NCI-H1417 (cell line): Measurements from ENCODE around the gene SLC6A6.

Experiments used
- DNase-seq, 3 experiments: peaks; one replicate each; lab custom pipeline; 2025; lab: John Stamatoyannopoulos, UW

The SLC6A6 gene

GRCh38 chr3:14422016-14422963 lies 19.9 kb downstream of the SLC6A6 start:
- DNase-seq: no peak

- DNase-seq: no peak
Observed at GRCh38 chr3:14423197-14423743, 20.9 kb downstream of the SLC6A6 start.

- DNase-seq: no peak
Observed at GRCh38 chr3:14423963-14424362, 21.6 kb downstream of the SLC6A6 start.

- DNase-seq: peak in 2 of 3 experiments; percentile 3 to 82
Observed at GRCh38 chr3:14424711-14425580, 22.5 kb downstream of the SLC6A6 start.

- DNase-seq: peak in 2 of 3 experiments; percentile 41 to 74
Observed at GRCh38 chr3:14425581-14426304, 23.3 kb downstream of the SLC6A6 start.

DNA sequence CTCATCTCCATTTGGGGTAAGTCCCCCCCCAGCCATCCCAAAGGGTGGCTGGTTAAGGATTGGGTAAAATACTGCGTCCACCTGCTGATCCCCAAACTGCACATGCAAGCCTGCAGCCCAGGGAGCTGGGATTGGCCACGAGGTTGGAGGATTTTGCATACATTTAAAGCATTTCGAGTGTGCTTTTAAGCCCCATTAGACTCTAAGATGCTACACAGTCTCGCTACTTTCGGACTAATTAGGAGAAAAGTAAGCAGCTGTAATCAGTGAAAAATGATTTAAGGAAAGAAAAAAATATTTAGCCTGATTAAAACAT lies 23.9 kb downstream of the SLC6A6 start:
- DNase-seq: no peak

DNA sequence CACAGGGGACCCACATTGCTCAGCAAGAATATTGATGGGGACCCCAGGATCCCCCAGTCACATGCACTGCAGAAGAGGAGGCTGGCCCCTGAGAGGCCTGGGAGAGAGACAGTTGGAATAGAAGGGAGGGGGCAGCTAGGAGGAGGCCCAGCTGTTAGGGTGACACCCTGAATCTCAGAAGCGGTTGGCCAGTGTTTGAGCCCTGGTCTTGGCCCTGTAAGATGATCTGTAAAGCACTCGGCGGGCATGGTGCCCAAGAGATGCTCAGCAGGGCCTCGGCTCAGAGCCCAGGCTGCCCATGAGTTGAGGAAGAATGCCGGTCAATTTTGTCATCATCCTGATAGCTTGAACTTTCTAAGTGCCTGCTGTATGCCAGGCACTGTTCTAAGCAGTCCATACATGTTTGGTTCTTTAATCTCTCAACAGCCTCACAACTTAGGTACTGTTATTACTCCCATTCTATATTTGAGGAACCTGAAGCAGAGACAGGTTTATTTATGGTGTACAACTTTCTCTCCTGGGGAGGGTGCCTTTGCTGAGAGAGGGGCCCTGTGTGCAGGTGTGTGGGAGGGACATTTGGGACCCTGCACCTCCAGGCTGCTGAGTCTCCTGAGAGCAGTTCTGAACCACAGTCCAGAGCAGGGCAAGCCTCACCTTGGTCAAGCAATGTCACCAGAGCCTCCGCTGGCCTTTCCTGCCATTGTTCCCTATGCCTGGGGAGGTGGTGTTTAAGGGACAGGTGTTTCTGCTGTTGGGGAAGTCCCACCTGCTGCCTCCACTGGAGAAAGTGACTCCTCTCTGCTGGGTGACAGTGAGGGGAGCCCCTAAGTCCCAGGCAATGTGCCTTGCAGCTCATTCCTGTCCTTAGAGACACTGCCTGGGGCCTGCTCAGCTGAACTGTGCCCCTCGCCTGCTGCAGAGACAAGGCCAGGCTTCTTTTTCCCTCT lies 26.0 kb downstream of the SLC6A6 start:
- DNase-seq: no peak

GRCh38 chr3:14429237-14429636 lies 26.8 kb downstream of the SLC6A6 start:
- no peak for DNase-seq

DNA sequence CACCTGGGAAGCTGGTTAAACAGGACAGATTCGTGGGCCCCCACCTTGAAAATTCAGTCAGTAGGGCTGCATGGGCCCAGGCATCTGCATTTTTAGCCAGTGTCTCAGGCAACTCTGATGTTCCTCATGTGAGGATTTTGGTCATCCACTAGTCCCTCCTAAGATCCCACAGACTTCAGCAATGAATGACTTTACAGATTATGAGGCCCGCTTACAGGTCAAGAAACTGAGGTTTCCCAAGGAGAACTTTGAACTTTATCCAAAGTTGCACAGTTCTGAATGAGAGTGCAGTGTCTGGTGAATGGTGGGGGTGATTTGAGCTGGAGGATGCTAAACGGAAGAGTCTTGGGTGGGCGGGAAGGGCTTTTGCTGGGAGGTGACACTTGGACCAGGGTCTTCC lies 27.2 kb downstream of the SLC6A6 start:
- DNase-seq: no peak

DNA sequence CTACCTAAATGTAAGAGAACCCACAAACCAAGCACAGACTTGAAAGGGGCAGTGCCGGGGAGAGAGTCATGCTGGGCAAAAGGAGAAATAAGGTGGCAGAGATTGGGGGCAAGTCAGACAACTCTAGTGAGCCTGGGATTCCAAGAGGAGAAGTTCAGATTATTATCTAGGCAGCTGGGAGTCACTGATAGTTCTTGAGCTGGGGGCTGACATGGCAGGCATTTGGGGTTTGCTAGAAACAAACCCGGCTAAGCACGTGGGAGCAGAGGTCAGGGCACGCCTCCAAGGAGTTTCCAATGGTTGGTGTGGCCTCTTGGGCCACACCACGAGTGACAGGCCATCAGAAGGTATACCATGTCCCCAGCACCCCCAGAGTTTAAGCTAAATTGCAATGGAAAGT lies 27.6 kb downstream of the SLC6A6 start:
- no peak for DNase-seq

DNA sequence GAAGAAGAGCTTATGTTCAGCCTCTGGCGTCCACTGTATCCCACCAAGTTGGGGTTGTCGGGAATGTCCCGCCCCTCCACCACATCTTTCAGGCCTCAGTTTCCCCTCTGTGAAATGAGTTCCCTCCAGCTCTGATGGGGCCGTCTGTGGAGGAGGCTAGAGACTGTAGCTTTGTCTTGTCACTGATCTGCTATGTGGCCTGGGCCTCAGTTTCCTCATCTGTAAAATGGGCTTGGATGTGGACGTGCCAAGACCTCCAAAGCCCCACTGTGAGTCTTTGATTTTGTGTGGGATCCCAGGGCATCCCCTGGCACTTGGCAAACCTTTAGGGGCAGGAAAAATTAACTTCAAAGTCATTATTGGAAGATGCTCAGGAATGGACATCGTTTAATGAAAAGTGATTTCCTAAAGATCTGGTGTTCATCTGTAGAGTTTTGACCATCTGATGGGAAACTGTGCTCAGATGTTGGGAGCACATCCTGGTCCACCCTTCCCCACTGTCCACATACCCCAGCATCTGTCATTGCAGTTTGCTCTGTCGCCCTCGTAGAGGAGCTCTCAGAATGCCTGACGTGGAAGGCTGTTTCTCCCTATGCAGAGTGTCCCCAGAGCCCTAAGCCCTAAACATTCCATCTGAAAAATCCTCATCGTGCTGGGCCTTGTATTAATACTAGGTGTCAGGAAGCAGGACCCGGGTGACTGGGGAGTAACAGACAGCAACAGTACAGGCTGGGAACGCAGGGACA lies 28.5 kb downstream of the SLC6A6 start:
- DNase-seq: no peak

- no peak for DNase-seq
Observed at GRCh38 chr3:14431452-14431916, 29.1 kb downstream of the SLC6A6 start.

GRCh38 chr3:14431917-14432834 lies 29.8 kb downstream of the SLC6A6 start:
- DNase-seq: peak in 1 of 3 experiments; percentile 3

DNA sequence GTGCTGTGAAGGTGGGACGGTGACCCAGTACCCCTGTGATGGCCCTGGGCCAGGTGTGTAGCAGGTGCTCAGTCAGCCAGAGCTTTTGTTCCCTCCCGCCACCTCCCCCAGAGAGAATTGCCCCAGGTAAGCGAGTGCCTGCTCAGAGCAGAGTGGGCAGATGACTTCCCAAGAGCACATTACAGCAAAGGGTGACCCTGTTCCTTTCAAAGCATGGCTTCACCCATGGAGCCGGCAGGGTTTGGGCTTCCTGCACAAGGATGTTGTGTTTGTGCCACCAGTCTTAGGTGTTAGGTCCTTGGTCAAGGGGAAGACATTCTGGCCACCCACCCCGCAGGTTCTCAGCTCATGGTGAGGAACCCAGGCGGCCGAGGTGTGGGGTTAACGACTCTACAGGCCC lies 30.7 kb downstream of the SLC6A6 start:
- DNase-seq: no peak

DNA sequence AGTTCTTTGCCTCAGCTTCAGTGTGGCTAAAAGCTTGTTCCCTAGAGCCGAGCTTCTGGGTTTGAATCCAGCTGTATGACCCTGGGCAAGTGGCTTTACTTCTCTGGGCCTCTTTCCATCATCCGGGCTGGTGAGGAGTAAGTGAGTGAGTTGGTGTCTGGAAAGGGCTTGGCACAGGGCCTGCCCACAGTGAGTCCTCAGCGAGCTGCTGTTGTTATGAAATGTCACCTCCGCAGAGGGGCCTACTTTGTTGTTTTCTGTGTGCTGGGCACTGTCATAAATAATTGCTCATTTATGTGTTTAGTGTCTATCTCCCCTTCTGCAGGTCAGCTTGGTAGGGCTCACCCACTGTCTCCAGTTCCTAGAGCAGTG lies 31.7 kb downstream of the SLC6A6 start:
- DNase-seq: no peak

DNA sequence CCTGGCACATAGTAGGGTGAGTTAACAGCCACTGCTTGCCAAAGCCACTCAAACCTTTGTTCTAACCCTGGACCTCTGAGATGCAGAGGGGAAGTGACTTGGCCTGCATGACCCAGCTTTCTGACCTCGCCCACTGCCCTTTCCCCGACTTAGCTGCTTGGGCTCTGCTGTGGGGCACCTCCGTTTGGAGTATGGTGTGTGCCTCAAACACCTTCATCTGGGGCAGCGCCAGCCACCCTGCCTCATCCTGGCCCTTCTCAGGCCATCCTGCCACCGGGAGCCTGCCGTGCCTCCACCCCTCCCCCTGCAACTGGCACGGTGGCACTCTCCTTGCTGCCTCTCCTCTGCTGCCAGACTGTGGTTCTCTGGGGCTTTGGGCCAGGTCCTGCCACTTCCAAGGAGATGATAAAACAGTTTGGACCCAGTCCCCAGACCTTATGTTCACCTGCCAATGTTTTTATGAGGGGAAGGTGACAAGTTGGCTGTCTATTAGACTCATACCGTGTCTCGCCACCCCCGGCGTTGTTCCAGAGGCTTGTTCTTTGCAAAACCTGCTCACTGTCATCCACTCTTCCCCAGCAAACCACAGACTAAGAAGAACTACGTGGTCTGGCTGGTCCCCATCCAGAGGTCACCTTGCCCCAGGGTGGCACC lies 32.2 kb downstream of the SLC6A6 start:
- DNase-seq: no peak

DNA sequence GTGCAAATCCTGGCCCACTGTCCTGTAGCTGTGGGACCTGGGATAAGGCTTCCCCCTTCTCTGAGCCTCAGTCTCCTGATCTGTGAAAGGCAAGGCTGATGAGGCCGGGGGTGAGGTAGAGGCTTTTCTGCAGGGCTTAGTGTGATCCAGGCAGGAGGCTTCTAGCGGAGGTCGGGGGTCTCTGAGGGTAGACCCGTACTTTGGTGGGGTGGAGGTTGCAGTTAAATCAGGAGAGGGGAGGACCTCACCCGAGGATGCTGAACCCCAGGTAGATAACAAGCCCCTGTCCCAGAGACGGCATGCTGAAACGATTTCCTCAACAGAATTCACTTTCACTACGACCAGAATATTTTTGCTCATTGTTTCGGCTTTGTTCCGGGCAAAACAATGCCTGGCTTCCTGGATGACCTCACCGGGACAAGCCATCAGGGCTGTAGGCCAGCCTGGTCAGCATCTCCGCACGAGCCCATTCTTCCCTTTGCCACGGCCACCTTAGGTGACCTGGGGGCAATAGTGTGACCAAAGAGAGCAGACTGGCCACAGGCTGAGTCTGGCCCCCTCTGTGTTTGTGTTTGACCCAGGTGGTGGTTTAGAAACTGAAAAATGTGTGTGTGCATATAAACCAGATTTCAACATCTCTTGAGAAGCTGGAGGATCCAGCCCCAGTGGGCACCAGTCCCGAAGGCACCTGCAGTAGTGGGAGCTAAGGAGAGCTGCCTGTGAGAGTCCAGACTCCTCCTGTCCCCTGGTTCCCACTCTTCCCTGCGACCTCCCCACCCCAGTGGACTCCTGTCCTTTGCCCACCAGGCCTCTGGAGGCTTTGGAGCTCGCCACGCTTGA lies 33.0 kb downstream of the SLC6A6 start:
- DNase-seq: no peak

GRCh38 chr3:14436954-14437281 lies 34.5 kb downstream of the SLC6A6 start:
- DNase-seq: no peak
